ENCODE measurements around the gene CCNI.
A peak's percentile ranks its signal among the peaks of the same experiment; 100 is the strongest.

CCNI gene

DNA sequence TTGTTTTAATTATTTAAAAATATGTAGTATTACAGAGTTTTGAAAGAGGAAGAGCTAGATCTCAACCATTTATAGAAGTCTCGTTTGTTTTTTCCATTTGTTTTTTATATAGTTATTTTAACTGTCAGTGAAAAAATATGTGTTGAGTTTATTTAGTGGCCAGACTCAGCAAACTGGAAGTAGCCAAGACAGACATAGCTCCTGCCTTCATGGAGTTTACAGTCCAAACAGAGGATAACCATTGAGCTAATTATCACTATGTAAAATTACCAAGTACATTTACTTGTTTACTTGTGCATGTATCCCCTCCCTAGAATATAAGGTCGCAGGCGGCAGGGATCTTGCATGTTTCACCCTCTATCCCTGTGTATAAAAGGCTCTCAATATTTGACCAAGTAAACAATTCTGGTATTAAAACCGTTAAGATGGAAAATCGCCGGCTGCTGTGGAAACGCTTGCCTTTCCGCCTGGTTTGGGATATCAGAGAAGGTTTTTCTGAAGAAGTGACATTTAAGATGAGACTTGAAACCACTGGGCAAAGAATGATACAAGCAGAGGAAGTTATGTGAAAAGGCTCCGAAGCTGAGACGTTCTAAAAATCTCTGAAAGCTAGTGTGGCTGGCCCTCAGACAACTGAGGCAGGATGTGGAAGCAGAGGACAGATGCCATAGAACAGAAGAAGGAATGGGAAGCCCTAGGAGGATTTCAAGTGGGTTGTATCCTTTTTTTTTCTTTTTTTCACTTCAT is 1.3 kb upstream of the CCNI start:
- H3K4me1 ChIP-seq: no peaks in the 10 kb centered on the region
- H3K9ac ChIP-seq: no peak overlapping the region
- no peaks in the 10 kb centered on the region for H3K79me2 ChIP-seq
- H3K27me3 ChIP-seq (ENCODE audit: control insufficient read depth, insufficient read depth, low read length): no peaks in the 10 kb centered on the region
- H3K36me3 ChIP-seq (ENCODE audit: control insufficient read depth, insufficient read depth, low read length): no peaks in the 10 kb centered on the region
- H3K27ac ChIP-seq: peak overlapping the region; percentile 99
- H3K4me3 ChIP-seq (ENCODE audit: low read depth, low read length): peak overlapping the region; percentile 78
- peak overlapping the region; percentile 92 for H2AFZ ChIP-seq
- no peaks in the 10 kb centered on the region for H3K9me3 ChIP-seq (ENCODE audit: control insufficient read depth, low read length)
- TF ChIP-seq, protein P1, sequence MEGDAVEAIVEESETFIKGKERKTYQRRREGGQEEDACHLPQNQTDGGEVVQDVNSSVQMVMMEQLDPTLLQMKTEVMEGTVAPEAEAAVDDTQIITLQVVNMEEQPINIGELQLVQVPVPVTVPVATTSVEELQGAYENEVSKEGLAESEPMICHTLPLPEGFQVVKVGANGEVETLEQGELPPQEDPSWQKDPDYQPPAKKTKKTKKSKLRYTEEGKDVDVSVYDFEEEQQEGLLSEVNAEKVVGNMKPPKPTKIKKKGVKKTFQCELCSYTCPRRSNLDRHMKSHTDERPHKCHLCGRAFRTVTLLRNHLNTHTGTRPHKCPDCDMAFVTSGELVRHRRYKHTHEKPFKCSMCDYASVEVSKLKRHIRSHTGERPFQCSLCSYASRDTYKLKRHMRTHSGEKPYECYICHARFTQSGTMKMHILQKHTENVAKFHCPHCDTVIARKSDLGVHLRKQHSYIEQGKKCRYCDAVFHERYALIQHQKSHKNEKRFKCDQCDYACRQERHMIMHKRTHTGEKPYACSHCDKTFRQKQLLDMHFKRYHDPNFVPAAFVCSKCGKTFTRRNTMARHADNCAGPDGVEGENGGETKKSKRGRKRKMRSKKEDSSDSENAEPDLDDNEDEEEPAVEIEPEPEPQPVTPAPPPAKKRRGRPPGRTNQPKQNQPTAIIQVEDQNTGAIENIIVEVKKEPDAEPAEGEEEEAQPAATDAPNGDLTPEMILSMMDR (IDR thresholded peaks at IDR 0.05): no peak
- peak overlapping the region; percentile 97 for H3K4me2 ChIP-seq (ENCODE audit: low read length)

DNA sequence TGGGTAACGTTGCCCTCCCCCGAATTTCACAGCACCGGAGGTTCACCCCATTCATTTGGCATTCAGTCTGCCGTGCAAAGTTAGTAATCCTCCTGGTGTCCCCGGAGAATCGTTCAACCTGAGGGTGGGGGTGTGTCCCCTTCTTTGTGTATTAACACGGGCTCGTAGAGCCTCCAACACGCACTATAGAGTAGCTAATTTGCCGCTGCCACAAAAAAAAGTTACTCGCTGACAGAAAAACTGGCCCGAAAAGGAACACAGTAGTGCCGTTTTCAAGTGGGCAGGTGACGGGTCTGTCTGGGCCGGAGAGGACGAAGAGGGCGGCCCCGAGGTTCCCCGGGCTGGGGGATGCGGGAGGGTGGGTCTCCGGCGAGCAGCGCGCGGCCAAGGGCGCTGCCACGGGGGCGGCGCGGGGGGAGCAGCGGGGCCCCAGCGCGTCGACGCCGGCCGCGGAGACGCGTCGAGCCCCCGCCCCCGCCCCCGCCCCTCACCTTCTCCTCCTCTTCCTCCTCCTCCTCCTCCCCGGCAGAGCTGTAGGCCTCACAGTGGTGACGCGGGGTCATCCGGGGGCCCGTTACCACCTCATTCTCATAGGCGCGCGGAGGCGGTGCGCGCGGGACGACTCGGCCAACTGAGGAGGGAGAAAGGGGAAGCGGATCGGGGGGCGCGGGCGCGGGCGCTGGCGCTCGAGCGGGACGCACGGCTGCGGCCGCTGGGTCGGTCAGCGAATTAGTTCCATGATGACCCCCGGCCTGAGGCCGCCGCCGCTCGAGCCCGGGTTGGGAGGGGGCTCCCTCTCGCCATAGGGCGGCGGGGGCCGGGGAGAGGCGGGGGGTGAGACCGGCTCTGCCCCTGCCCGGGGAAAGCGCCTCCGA is 571 bp downstream of the CCNI start:
- Histone ChIP-seq H3K36me3 (ENCODE audit: control insufficient read depth, insufficient read depth, low read length) (no peaks in the 10 kb centered on the region), H3K4me2 (ENCODE audit: low read length) (peak overlapping the region; percentile 78), H3K27me3 (ENCODE audit: control insufficient read depth, insufficient read depth, low read length) (no peaks in the 10 kb centered on the region), H2AFZ (peak overlapping the region; percentile 92), H3K9me3 (ENCODE audit: control insufficient read depth, low read length) (no peaks in the 10 kb centered on the region), H3K4me1 (no peaks in the 10 kb centered on the region), H3K9ac (peak overlapping the region; percentile 80), H3K4me3 (ENCODE audit: low read depth, low read length) (peak overlapping the region; percentile 78), H3K79me2 (peaks cover under 1% of the 10 kb centered on the region), H3K27ac (peak overlapping the region; percentile 99)
- TF ChIP-seq, protein P1 (IDR thresholded peaks at IDR 0.05): no peak

DNA sequence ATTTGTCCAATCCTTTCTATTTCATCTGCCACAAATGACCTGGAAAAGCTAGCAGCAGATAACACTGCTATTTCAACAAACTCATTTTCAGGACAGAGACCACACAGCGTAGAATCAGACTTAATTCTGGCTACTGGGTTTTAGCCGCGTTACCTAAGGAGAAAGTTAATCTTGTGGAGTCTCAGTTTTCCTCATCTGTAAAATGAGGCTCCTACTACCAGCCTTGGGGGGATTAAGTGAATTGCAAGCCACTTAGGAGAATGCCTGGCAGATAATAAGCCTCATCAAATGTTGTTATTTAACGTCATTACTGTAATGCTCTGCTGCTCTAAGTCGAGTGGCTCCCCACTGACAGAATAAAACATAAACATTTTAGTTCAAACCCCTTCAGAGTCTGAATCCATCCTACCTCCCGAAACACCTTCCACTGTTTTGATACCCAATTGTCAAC is 1.4 kb downstream of the CCNI start:
- TF ChIP-seq, protein P1 (IDR thresholded peaks at IDR 0.05): no peak
- peak overlapping the region; percentile 57 for H3K4me3 ChIP-seq (ENCODE audit: low read depth, low read length)
- no peaks in the 10 kb centered on the region for H3K36me3 ChIP-seq (ENCODE audit: control insufficient read depth, insufficient read depth, low read length)
- H3K27ac ChIP-seq: peak overlapping the region; percentile 39
- H3K9ac ChIP-seq: no peak overlapping the region
- no peaks in the 10 kb centered on the region for H3K9me3 ChIP-seq (ENCODE audit: control insufficient read depth, low read length)
- no peaks in the 10 kb centered on the region for H3K27me3 ChIP-seq (ENCODE audit: control insufficient read depth, insufficient read depth, low read length)
- H3K4me2 ChIP-seq (ENCODE audit: low read length): peak overlapping the region; percentile 54
- peaks cover 4% of the 10 kb centered on the region for H3K79me2 ChIP-seq
- H3K4me1 ChIP-seq: no peaks in the 10 kb centered on the region
- H2AFZ ChIP-seq: no peak overlapping the region

DNA sequence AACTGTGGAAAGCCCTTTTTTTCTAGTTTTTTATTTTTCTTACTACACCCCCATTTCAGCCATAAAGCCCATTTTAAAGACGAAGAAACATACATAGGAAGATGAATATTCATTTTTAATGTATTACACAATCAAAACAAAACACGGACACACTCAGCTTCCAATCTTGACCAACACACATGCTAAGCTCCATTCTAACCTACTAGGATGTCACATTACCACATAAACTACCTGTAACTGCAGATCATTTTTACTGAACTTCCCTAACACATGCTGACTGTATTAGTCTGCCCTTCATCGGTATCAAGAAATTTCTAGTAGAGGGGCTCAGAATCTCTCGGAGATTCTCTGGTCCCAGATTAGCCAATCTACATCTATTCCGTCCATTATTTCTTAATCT is 1.8 kb downstream of the CCNI start:
- H3K27me3 ChIP-seq (ENCODE audit: control insufficient read depth, insufficient read depth, low read length): no peaks in the 10 kb centered on the region
- H3K4me3 ChIP-seq (ENCODE audit: low read depth, low read length): peak overlapping the region; percentile 57
- no peak overlapping the region for H2AFZ ChIP-seq
- H3K9ac ChIP-seq: no peak overlapping the region
- H3K36me3 ChIP-seq (ENCODE audit: control insufficient read depth, insufficient read depth, low read length): no peaks in the 10 kb centered on the region
- peaks cover 4% of the 10 kb centered on the region for H3K79me2 ChIP-seq
- no peaks in the 10 kb centered on the region for H3K4me1 ChIP-seq
- peak overlapping the region; percentile 54 for H3K4me2 ChIP-seq (ENCODE audit: low read length)
- TF ChIP-seq, protein P1 (IDR thresholded peaks at IDR 0.05): no peak
- H3K9me3 ChIP-seq (ENCODE audit: control insufficient read depth, low read length): no peaks in the 10 kb centered on the region
- H3K27ac ChIP-seq: peak overlapping the region; percentile 39
